C4-2B (cell line): Measurements from ENCODE around the gene RGS4.
"Not testable (repeated sequence)": the region's sequence is repeated elsewhere in the genome, so short reads cannot be mapped to it uniquely, and the experiment has no call there.

Source experiments
- H3K27ac ChIP-seq: fragments of 450-650 bp; 2 replicates; pipeline ENCODE4 v1.5.1; 2017
- ZFX ChIP-seq: fragments of 450-650 bp; IDR thresholded peaks from 2 replicates; pipeline ENCODE4 v1.6.1; 2017
- TF ChIP-seq, protein P1 (sequence below): fragments of 450-650 bp; conservative IDR thresholded peaks from 2 replicates; pipeline ENCODE4 v1.5.1; 2017; ENCODE audit warnings: mild to moderate bottlenecking

RGS4 gene

DNA sequence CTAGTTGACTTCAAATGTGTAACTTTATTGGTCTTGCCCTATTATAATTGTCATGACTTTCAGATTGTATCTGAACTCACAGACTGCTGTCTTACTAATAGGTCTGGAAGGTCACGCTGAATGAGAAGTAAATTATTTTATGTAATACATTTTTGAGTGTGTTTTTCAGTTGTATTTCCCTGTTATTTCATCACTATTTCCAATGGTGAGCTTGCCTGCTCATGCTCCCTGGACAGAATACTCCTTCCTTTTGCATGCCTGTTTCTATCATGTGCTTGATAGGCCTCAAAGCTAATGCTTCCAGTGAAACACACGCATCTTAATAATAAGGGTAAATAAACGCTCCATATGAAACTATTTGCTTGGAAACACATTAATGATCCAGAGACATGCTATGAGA lies 7.3 kb downstream of the RGS4 start:
- H3K27ac ChIP-seq = no peak overlapping the region
- TF ChIP-seq ZFX = no peak
- TF ChIP-seq, protein P1, sequence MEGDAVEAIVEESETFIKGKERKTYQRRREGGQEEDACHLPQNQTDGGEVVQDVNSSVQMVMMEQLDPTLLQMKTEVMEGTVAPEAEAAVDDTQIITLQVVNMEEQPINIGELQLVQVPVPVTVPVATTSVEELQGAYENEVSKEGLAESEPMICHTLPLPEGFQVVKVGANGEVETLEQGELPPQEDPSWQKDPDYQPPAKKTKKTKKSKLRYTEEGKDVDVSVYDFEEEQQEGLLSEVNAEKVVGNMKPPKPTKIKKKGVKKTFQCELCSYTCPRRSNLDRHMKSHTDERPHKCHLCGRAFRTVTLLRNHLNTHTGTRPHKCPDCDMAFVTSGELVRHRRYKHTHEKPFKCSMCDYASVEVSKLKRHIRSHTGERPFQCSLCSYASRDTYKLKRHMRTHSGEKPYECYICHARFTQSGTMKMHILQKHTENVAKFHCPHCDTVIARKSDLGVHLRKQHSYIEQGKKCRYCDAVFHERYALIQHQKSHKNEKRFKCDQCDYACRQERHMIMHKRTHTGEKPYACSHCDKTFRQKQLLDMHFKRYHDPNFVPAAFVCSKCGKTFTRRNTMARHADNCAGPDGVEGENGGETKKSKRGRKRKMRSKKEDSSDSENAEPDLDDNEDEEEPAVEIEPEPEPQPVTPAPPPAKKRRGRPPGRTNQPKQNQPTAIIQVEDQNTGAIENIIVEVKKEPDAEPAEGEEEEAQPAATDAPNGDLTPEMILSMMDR = no peak

DNA sequence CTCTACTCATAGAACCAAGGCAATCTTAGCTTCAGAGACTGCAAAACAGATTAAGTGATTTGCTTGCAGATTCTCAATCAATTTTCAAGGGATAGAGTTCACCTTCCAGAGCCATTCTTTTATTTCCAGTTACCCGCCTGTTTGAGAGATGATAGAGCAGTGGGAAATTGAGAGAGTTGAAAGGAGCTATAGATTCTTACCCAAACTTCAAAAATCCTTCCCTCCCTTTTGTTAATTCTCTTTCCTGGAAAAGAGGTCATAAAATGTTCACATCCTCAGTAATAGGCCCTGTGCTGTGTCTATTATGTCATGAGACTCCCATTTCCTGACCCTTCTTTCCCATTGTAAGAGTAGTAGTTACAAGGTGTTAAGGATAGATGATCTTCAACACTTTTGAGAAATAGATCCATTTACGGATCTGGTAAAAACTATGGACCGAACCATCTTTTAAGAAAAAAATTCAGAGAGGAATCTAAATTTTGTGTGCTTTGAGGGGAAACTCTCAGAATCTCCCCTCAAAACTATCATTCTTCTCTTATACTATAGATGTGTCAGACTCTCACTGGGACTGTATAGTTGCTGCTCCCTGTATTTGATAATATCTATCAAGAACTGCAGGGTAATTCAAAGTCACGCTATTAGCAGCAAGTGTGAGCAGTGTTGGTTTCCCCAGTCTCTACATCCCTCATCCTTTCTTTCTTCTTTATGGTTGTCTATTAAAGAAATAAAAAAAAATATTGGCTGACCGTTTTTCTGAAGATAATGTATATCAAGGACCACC lies 8.0 kb downstream of the RGS4 start:
- no peak overlapping the region for H3K27ac ChIP-seq
- TF ChIP-seq, protein P1 = no peak

- TF ChIP-seq, protein P1 = no peak
- no peak for TF ChIP-seq ZFX
- H3K27ac ChIP-seq = no peak overlapping the region
These were observed 13.8 kb downstream of the RGS4 start for GRCh38 chr1:163082971-163083370.

DNA sequence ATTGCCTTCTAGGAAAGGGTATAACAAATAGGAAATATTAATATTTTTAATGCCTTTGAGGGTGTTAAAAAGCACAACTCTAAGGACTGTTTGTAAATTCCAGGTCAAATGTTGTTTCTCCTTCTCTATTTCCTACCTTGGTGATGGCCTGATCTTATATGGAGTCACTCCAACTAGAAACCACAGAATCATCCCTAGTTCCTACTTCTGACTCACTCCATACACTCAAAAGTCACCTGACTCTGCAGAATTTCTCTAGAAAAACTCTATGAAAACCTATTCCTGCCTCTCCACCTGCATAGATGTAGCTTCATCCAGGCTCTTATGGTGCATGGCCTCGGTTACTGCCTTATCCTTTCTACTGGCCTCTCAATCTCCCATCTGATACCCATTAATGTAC lies 14.5 kb downstream of the RGS4 start:
- TF ChIP-seq, protein P1 = no peak
- no peak for TF ChIP-seq ZFX
- H3K27ac ChIP-seq = no peak overlapping the region

- H3K27ac ChIP-seq = no peak overlapping the region
- TF ChIP-seq ZFX = no peak
- TF ChIP-seq, protein P1 = no peak
These were observed 15.2 kb downstream of the RGS4 start for GRCh38 chr1:163084330-163084729.

DNA sequence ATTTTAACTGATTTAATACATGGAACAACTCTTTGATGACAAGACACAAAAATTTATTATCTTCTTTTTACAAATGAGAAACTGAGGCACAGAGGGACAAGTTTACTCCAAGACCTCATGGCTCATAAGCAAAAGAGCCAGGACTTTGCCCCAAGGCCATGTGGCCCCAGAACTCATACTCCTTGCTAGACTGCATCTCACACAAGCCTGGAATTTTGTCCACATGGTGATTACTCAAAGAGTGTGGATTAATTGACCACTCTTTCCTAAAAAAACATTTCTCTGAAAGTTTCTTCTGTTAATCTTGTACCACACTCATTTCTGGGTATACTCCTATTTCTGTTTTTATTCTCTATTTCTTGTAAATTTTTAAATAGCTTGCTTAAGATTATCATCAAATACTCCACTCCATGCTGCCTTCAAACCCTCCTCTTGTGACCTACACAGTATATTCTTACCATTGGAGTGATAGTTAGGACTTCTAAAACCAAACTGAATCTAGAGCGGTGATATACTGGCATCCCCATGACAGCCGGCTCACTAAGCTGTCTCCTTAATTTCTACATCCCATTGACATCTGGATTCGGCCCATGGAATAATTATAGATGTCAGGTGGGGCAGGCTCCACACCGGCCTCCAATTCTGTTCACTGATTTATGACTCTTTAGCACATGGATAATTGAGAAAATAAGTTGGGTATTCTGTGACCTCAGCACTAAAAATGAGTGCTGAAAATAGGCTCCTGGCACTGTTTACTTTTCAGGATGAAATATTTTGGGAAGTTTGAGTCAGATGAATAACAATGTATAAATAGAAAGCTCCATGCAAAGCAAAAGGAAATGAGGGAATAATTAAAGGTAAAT lies 16.1 kb downstream of the RGS4 start:
- TF ChIP-seq ZFX = no peak
- TF ChIP-seq, protein P1 = no peak
- no peak overlapping the region for H3K27ac ChIP-seq

- TF ChIP-seq, protein P1 = no peak
- no peak for TF ChIP-seq ZFX
- H3K27ac ChIP-seq = no peak overlapping the region
These were observed 16.7 kb downstream of the RGS4 start for GRCh38 chr1:163085904-163086268.

- H3K27ac ChIP-seq = not testable (repeated sequence)
These were observed 20.0 kb downstream of the RGS4 start for GRCh38 chr1:163089117-163089516.
